Fibroblast of lung (primary cell): Measurements from ENCODE around the gene RBBP4. TPM values are rescaled to one million over a fixed set of nuclear protein-coding genes. Genes with fewer than 3 reads are reported as not detected.

Experiments
- DNase-seq, 2 donors: peaks; one replicate each; pipeline versions ENCODE4 v3.0.0 to v3.0.0-alpha.2; 2010; ENCODE audit warnings: low read depth in 2 of 2
- H2AFZ ChIP-seq: 2 replicates; pipeline ENCODE4 v1.5.1; 2012; ENCODE audit warnings: low read length, control low read depth, inconsistent platforms
- H3K27ac ChIP-seq: 2 replicates; pipeline ENCODE4 v1.5.1; 2011; ENCODE audit warnings: low read length, control low read depth; ENCODE audit not compliant: insufficient read depth
- H3K27me3 ChIP-seq: 2 replicates; pipeline ENCODE4 v1.5.1; 2011; ENCODE audit warnings: mild to moderate bottlenecking, low read length; ENCODE audit not compliant: control insufficient read depth, insufficient read depth
- H3K36me3 ChIP-seq: 2 replicates; pipeline ENCODE4 v1.5.1; 2011; ENCODE audit warnings: low read length; ENCODE audit not compliant: control insufficient read depth, insufficient read depth
- H3K4me1 ChIP-seq: 2 replicates; pipeline ENCODE4 v1.5.1; 2011; ENCODE audit warnings: low read length; ENCODE audit not compliant: control insufficient read depth, insufficient read depth; ENCODE audit errors: extremely low read depth
- H3K4me2 ChIP-seq: 2 replicates; pipeline ENCODE4 v1.5.1; 2011; ENCODE audit warnings: low read length, control low read depth; ENCODE audit not compliant: insufficient read depth; ENCODE audit errors: extremely low read depth
- H3K4me3 ChIP-seq, 4 experiments: fragments of 200-600 bp in 1 of 4; sonication (generic) in 1 of 4; replicated peaks in 1 of 4; 2 replicates each; pipeline ENCODE4 v1.5.1; 2011 to 2016; ENCODE audit warnings: low read length in 4 of 4, low read depth in 3 of 4, mild to moderate bottlenecking in 3 of 4, control low read depth in 2 of 4, inconsistent platforms in 1 of 4, mixed read lengths in 1 of 4; ENCODE audit not compliant: insufficient read depth in 1 of 4; ENCODE audit errors: control extremely low read depth in 1 of 4
- H3K79me2 ChIP-seq: 2 replicates; pipeline ENCODE4 v1.5.1; 2012; ENCODE audit warnings: mild to moderate bottlenecking, low read length, inconsistent platforms; ENCODE audit not compliant: control insufficient read depth, insufficient read depth
- H3K9ac ChIP-seq: 2 replicates; pipeline ENCODE4 v1.5.1; 2011; ENCODE audit warnings: mild to moderate bottlenecking, low read length, control low read depth; ENCODE audit not compliant: insufficient read depth
- H3K9me3 ChIP-seq: 2 replicates; pipeline ENCODE4 v1.5.1; 2012; ENCODE audit warnings: low read depth, low read length; ENCODE audit not compliant: control insufficient read depth, insufficient read depth
- H4K20me1 ChIP-seq: 2 replicates; pipeline ENCODE4 v1.5.1; 2011; ENCODE audit warnings: low read length; ENCODE audit not compliant: control insufficient read depth, insufficient read depth; ENCODE audit errors: extremely low read depth
- CTCF ChIP-seq, 2 donors: IDR thresholded peaks in 1 of 2; conservative IDR thresholded peaks in 1 of 2; 1 replicate in 1 of 2; 2 replicates in 1 of 2; pipeline ENCODE4 v1.5.1; 2011 to 2012; ENCODE audit warnings: low read length in 2 of 2, control low read depth in 1 of 2, inconsistent platforms in 1 of 2, low read depth in 1 of 2, mild to moderate bottlenecking in 1 of 2
- EZH2 ChIP-seq: IDR thresholded peaks from 2 replicates; pipeline ENCODE4 v1.5.1; 2012; ENCODE audit warnings: low read length, control low read depth, mild to moderate bottlenecking; ENCODE audit errors: missing control alignments
- polyA plus RNA-seq, 2 donors: library from polyadenylated mRNA; depleted of rRNA in 1 of 2; stranded (reverse) in 1 of 2; unstranded in 1 of 2; fragments of >200 nt; gene quantifications; 2 replicates each; pipeline ENCODE4 v1.2.1, GENCODE V29; 2011 to 2012; ENCODE audit warnings: missing spikeins in 1 of 2
- total RNA-seq: library from RNA; depleted of rRNA; stranded (reverse); fragments of >200 nt; gene quantifications from 2 replicates; pipeline ENCODE4 v1.2.1, GENCODE V29; 2014

RBBP4 gene
- total and polyA plus RNA-seq, 2 donors (not counting 1 experiment from before 2014, with no cell fraction given) = 92.5 to 169 TPM

GRCh38 chr1:32713081-32713480 is 62.1 kb downstream of the RBBP4 start:
- H3K27me3 ChIP-seq = no peaks in the 10 kb centered on the region
- H3K79me2 ChIP-seq = no peaks in the 10 kb centered on the region
- H3K4me2 ChIP-seq = no peak overlapping the region
- H3K9ac ChIP-seq = no peak overlapping the region
- H3K27ac ChIP-seq = no peak overlapping the region
- no peaks in the 10 kb centered on the region for H3K36me3 ChIP-seq
- H3K9me3 ChIP-seq = no peaks in the 10 kb centered on the region
- H4K20me1 ChIP-seq = no peaks in the 10 kb centered on the region
- no peak overlapping the region for H2AFZ ChIP-seq
- DNase-seq = no peak
- H3K4me1 ChIP-seq = no peaks in the 10 kb centered on the region
- no peak overlapping the region for H3K4me3 ChIP-seq
- TF ChIP-seq CTCF (conservative IDR thresholded peaks at IDR 0.05 in 1 of 2, IDR thresholded peaks at IDR 0.05 in 1 of 2; ENCODE audit: low read depth in 1 of 2, low read length in 2 of 2) = no peak
- no peak for TF ChIP-seq EZH2

GRCh38 chr1:32714277-32714676 is 63.3 kb downstream of the RBBP4 start:
- DNase-seq = no peak
- Histone ChIP-seq H4K20me1 (no peaks in the 10 kb centered on the region), H3K79me2 (no peaks in the 10 kb centered on the region), H3K36me3 (no peaks in the 10 kb centered on the region), H3K9me3 (no peaks in the 10 kb centered on the region), H2AFZ (no peak overlapping the region), H3K4me3 (no peak overlapping the region), H3K27me3 (no peaks in the 10 kb centered on the region), H3K9ac (no peak overlapping the region), H3K4me1 (no peaks in the 10 kb centered on the region), H3K4me2 (no peak overlapping the region), H3K27ac (no peak overlapping the region)
- TF ChIP-seq CTCF (conservative IDR thresholded peaks at IDR 0.05 in 1 of 2, IDR thresholded peaks at IDR 0.05 in 1 of 2; ENCODE audit: low read depth in 1 of 2, low read length in 2 of 2) (no peak), EZH2 (no peak)

- no peaks in the 10 kb centered on the region for H3K36me3 ChIP-seq
- H4K20me1 ChIP-seq = no peaks in the 10 kb centered on the region
- no peaks in the 10 kb centered on the region for H3K4me1 ChIP-seq
- no peak overlapping the region for H2AFZ ChIP-seq
- H3K27me3 ChIP-seq = no peaks in the 10 kb centered on the region
- H3K79me2 ChIP-seq = no peaks in the 10 kb centered on the region
- DNase-seq = no peak
- H3K4me3 ChIP-seq = no peak overlapping the region
- TF ChIP-seq CTCF (conservative IDR thresholded peaks at IDR 0.05 in 1 of 2, IDR thresholded peaks at IDR 0.05 in 1 of 2; ENCODE audit: low read depth in 1 of 2, low read length in 2 of 2) (no peak), EZH2 (no peak)
- H3K9me3 ChIP-seq = no peaks in the 10 kb centered on the region
- no peak overlapping the region for H3K4me2 ChIP-seq
- no peak overlapping the region for H3K27ac ChIP-seq
- H3K9ac ChIP-seq = no peak overlapping the region
These were observed 64.9 kb downstream of the RBBP4 start for GRCh38 chr1:32715901-32716311.
